HG02571 (cell line): ENCODE results near the gene GALP.
"Not testable (repeated sequence)": the region's sequence is repeated elsewhere in the genome, so short reads cannot be mapped to it uniquely, and the experiment has no call there.

Experiments
- ATAC-seq: cut with Tn5 transposase; IDR thresholded peaks from one replicate; pipeline ENCODE4 v1.9.1; 2021; ENCODE audit warnings: mild to moderate bottlenecking, moderate library complexity; ENCODE audit not compliant: unreplicated experiment

Gene GALP

GRCh38 chr19:56147307-56147706 lies 28.5 kb upstream of the GALP start:
- no peak for ATAC-seq

GRCh38 chr19:56148096-56148495 lies 27.7 kb upstream of the GALP start:
- no peak for ATAC-seq

- ATAC-seq = not testable (repeated sequence)
These were observed 26.7 kb upstream of the GALP start for GRCh38 chr19:56148955-56149655.

GRCh38 chr19:56149656-56150038 lies 26.2 kb upstream of the GALP start:
- ATAC-seq = no peak

GRCh38 chr19:56150358-56150757 lies 25.4 kb upstream of the GALP start:
- no peak for ATAC-seq

GRCh38 chr19:56152644-56153043 lies 23.2 kb upstream of the GALP start:
- no peak for ATAC-seq

- no peak for ATAC-seq
These were observed 22.3 kb upstream of the GALP start for GRCh38 chr19:56153507-56153906.

GRCh38 chr19:56155124-56155687 lies 20.6 kb upstream of the GALP start:
- ATAC-seq = no peak

- ATAC-seq = no peak
These were observed 19.0 kb upstream of the GALP start for GRCh38 chr19:56156768-56157167.

- no peak for ATAC-seq
These were observed 17.5 kb upstream of the GALP start for GRCh38 chr19:56158170-56158757.

GRCh38 chr19:56159009-56159559 lies 16.7 kb upstream of the GALP start:
- ATAC-seq = no peak

GRCh38 chr19:56159622-56160271 lies 16.1 kb upstream of the GALP start:
- no peak for ATAC-seq

- ATAC-seq = no peak
These were observed 14.3 kb upstream of the GALP start for GRCh38 chr19:56161534-56161933.

GRCh38 chr19:56162258-56162657 lies 13.6 kb upstream of the GALP start:
- ATAC-seq = no peak

- no peak for ATAC-seq
These were observed 12.7 kb upstream of the GALP start for GRCh38 chr19:56163097-56163496.

GRCh38 chr19:56167064-56167578 lies 8.7 kb upstream of the GALP start:
- no peak for ATAC-seq

- ATAC-seq = no peak
These were observed 5.5 kb upstream of the GALP start for GRCh38 chr19:56170261-56170660.

GRCh38 chr19:56174086-56174485 lies 1.7 kb upstream of the GALP start:
- no peak for ATAC-seq

- no peak for ATAC-seq
These were observed 1.3 kb upstream of the GALP start for GRCh38 chr19:56174550-56174949.

- not testable (repeated sequence) for ATAC-seq
These were observed 502 bp downstream of the GALP start for GRCh38 chr19:56176310-56176709.

GRCh38 chr19:56176881-56177280 lies 1.1 kb downstream of the GALP start:
- ATAC-seq = no peak
